DMS53 treated with DMSO at 0.1 percent for 48 hours (cell line): ENCODE measurements around the gene LRBA.
A peak's percentile ranks its signal among the peaks of the same experiment; 100 is the strongest.

Experiments
- DNase-seq: peaks from one replicate; lab custom pipeline; 2025; ENCODE audit not compliant: unreplicated experiment; lab: John Stamatoyannopoulos, UW

Gene LRBA

GRCh38 chr4:150255610-150256224 is 759.4 kb downstream of the LRBA start:
- no peak for DNase-seq

- no peak for DNase-seq
These were observed 761.0 kb downstream of the LRBA start for GRCh38 chr4:150253965-150254630.

- no peak for DNase-seq
These were observed 761.7 kb downstream of the LRBA start for GRCh38 chr4:150253416-150253815.

GRCh38 chr4:150252741-150253140 is 762.3 kb downstream of the LRBA start:
- DNase-seq, result no peak

GRCh38 chr4:150252306-150252705 is 762.8 kb downstream of the LRBA start:
- no peak for DNase-seq

- DNase-seq, result no peak
These were observed 763.3 kb downstream of the LRBA start for GRCh38 chr4:150251752-150252190.

GRCh38 chr4:150250998-150251651 is 764.0 kb downstream of the LRBA start:
- DNase-seq, result no peak

GRCh38 chr4:150250293-150250997 is 764.6 kb downstream of the LRBA start:
- no peak for DNase-seq

- no peak for DNase-seq
These were observed 766.9 kb downstream of the LRBA start for GRCh38 chr4:150248181-150248580.

GRCh38 chr4:150247184-150247583 is 767.9 kb downstream of the LRBA start:
- DNase-seq, result no peak

- DNase-seq, result peak; percentile 3
These were observed 770.5 kb downstream of the LRBA start for GRCh38 chr4:150244600-150244999.

GRCh38 chr4:150243932-150244331 is 771.2 kb downstream of the LRBA start:
- DNase-seq, result no peak

GRCh38 chr4:150242820-150243458 is 772.1 kb downstream of the LRBA start:
- peak; percentile 10 for DNase-seq

GRCh38 chr4:150240011-150240410 is 775.1 kb downstream of the LRBA start:
- DNase-seq, result no peak

GRCh38 chr4:150238591-150238990 is 776.5 kb downstream of the LRBA start:
- no peak for DNase-seq

GRCh38 chr4:150237110-150237872 is 777.8 kb downstream of the LRBA start:
- DNase-seq, result no peak

GRCh38 chr4:150236626-150237025 is 778.5 kb downstream of the LRBA start:
- no peak for DNase-seq

GRCh38 chr4:150235808-150236271 is 779.2 kb downstream of the LRBA start:
- no peak for DNase-seq

- no peak for DNase-seq
These were observed 779.8 kb downstream of the LRBA start for GRCh38 chr4:150235317-150235716.

GRCh38 chr4:150234246-150234645 is 780.8 kb downstream of the LRBA start:
- DNase-seq, result no peak
